ENCODE measurements around the gene LRFN2.

Gene LRFN2

GRCh38 chr6:40585651-40586269, 1.4 kb downstream of the LRFN2 start:
- peak; percentile 63 for DNase-seq

GRCh38 chr6:40585223-40585622, 1.9 kb downstream of the LRFN2 start:
- no peak for DNase-seq

GRCh38 chr6:40584741-40585140, 2.4 kb downstream of the LRFN2 start:
- DNase-seq, result no peak

DNA sequence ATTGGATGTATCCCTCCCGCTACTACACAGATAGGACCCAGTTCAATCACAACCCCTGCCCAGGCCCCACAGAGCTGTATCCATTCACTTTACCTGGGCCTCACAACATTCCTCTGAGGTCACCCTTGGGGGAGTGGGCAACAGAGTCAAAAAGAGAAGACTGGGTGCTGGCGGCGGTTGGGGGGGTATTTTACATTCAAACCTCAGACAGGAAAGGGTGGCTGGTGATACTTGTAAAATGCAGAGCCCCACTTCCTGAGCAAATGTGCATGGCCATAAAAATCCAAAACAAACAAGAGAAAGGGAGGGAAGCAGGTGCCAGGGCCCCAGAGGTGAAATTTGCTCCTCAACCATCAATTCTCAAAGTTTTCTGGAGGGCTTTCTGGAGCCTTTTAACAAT, 3.5 kb downstream of the LRFN2 start:
- no peak for DNase-seq

GRCh38 chr6:40582892-40583291, 4.3 kb downstream of the LRFN2 start:
- DNase-seq, result no peak

GRCh38 chr6:40579101-40579500, 8.1 kb downstream of the LRFN2 start:
- no peak for DNase-seq

DNA sequence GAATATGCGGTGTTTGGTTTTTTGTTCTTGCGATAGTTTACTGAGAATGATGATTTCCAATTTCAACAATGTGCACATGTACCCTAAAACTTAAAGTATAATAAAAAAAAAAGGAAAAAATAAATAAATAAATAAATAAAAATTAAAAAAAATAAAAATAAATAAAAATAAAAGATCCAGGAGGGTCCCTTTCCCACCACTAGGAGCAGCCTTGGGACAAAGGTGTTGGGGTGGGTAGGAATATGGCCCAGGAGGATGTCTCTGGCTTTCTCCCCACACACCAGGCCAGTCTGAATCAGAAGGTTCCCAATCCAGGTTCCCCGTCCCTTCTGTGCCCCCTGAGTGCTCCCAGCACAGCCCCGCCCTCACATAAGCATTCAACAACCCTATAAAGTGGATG, 9.5 kb downstream of the LRFN2 start:
- no peak for DNase-seq

GRCh38 chr6:40573221-40573620, 13.9 kb downstream of the LRFN2 start:
- no peak for DNase-seq

DNA sequence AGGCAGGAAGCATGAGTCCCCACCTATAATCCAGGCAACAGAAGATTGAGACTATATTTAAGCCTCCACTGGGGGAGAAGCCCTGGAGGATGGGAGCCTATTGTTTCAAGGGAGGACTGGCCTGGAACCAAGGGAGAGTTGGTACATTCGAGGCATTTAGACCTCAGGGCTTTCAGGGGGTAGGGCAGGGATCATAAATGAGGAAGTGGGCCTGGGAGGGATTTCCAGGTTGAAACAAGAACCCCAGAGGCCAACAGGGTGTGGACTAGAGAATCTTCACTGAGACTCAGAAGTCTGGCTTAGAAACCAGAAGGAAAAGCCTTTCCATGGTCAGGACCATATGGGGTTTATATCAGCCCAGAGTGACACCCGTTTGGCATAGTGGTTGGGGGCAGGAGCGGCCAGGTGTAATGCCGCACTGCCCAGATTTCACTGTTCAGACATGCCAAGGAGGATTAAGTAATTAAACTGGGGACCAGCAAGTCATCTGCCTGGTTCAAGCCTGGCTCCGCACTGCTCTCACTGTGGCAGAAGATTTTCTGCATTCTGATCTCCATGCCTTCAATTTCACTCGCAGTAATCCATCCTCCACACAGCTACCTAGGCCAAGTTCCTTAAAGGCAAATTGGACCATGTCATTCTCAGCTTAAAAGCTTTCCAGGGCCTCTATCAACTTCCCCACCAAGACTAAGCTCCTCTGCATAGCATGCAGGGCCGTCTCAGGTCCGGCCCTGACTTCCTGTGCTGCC, 17.8 kb downstream of the LRFN2 start:
- no peak for DNase-seq

DNA sequence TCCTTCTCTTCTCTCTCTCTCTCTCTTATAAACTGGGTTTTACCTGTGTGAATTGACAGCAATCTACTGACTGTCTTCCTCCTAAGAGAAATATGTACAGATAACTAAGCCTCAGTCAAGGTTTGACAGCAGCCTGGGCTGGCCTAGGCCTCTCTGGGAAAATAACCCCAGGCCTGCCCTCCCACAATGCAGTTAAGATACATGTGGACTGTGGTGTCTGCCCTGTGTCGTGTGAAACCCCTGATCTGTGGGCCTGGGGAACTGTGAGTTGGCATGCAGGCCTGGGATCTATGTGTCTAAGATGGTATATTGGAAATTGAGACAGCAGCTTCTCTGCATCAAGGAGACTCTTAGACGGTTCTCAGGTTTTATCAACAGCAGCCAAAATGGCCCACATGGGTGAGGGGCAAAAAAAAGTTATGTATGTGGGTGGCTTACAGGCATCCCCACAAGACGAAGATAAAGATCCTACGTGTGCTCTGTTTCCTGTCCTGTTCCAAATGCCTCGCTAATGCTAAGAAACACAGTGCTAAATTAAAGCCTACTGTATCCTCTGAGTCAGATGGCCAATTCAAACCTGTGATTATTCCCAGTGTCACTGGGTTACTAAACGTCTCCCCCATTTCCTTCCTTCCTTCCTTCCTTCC, 19.0 kb downstream of the LRFN2 start:
- DNase-seq, result no peak

DNA sequence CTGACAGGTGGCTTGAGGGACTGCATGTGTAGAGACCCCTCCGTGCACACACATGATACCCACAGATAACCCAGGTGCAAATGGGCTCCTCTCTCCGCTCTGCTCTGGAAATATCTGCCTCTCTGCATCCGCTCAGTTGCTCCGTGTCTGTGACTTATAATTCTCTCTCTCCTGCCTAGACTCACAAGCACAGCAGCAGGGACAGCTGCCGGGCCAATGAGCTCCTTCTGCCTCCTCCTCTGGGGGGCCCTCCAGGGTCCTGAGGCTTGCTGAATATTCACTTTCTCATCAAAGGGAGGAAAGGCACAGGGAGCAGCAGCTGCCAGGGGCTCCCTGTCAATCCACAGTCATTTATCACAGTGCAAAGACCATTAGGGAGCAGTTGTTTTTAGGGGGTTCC, 24.1 kb downstream of the LRFN2 start:
- DNase-seq, result no peak

DNA sequence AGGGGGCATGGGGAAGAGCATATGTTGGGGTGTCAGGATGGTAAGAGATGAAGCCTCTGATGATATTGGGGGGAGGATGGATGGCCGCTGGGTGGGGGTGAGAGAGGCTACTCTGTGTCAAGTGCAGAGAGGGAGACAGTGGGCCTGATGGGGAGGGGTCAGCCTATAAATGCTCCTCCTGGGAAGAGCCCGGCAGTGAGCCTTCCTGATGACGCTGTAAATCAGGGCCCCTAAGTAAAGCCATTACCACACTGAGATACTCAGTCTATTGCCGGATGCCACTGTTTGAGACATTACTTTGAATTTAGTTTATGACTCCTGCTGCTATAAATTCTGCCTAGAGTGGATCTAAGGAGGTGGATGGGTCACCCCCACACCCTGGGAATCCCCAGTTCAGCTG, 28.1 kb downstream of the LRFN2 start:
- no peak for DNase-seq

DNA sequence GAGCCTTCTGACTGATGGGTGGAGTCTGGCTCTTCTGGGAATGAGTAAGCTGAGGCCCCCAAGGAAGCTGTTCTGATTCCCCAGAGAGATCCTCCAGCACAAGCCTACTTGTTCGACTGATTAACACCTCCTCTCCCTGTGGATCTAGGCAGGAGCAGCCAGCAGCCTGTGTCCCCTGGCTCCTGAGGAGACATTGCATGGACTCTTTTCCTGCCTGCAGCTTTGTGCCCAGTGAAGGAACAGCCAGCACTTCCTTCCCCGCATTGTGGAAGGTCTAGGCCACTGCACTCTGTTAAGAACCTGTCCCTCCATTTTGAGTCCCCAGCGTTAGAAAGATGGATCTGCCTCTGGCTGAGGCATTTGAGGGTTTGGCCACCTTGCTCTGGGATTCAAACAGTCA, 29.1 kb downstream of the LRFN2 start:
- DNase-seq, result no peak

DNA sequence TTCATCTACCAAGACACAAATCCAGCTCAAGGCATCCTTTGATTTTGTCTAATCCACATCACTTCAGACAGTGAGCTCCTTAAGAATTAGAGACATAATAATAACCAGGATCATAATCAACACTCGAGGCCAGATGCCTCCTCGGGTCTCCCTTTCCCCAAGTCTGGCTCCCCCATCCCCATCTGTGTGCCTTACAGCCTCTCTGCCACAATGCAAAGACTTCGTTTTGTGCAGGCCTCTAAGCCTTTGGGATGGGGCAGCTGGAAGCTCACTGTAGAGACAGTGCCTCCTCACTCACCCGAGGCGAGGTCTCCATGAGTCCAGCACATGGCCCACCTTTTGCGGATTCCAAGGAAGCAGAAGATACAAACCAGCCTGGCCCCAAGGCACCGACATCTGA, 30.3 kb downstream of the LRFN2 start:
- no peak for DNase-seq

DNA sequence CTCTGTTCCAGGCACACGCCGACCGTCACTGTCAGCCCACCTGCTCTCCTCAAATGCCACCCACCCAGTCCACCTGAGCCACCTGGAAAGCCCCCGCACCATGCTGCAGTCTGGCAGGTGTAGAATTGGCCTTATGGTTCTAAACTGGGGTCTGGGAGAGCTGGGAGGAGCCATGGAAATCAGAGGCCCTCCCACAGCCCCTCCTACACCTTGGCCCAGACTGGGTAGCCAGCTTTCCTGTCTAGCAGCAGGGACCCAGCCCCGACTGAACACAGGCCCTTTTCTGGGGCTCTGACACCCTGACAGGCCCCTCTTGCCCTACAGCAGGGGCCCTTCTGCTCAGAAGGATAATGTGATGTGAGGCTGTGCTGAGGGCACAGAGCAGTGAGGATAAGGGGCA, 31.1 kb downstream of the LRFN2 start:
- no peak for DNase-seq

- DNase-seq, result no peak
These were observed 32.1 kb downstream of the LRFN2 start for GRCh38 chr6:40555092-40555491.

- no peak for DNase-seq
These were observed 34.2 kb downstream of the LRFN2 start for GRCh38 chr6:40552941-40553340.

DNA sequence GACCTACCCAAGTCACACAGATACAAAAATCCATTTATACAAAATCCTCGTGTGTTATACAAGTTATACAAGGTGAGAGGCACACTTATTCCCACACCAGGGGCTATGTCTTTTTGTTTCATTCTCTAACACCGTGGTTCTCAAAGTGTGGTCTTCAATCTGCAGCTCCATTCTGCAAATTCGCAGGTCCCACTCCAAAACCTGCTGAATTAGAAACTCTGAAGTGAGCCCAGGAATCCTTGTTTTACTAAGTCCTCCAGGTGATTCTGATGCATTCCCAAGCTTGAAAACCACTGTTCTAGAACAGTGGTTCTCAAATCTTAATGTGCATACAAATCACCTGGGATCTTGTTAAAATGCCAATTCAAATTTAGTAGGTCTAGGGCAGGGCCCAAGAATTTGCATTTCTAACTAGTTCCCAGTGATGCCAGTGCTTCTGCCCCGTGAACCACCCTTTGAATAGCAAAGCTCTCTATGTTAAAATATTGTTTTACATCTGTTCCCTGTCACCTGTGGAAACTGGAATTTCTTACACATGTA, 35.1 kb downstream of the LRFN2 start:
- no peak for DNase-seq

DNA sequence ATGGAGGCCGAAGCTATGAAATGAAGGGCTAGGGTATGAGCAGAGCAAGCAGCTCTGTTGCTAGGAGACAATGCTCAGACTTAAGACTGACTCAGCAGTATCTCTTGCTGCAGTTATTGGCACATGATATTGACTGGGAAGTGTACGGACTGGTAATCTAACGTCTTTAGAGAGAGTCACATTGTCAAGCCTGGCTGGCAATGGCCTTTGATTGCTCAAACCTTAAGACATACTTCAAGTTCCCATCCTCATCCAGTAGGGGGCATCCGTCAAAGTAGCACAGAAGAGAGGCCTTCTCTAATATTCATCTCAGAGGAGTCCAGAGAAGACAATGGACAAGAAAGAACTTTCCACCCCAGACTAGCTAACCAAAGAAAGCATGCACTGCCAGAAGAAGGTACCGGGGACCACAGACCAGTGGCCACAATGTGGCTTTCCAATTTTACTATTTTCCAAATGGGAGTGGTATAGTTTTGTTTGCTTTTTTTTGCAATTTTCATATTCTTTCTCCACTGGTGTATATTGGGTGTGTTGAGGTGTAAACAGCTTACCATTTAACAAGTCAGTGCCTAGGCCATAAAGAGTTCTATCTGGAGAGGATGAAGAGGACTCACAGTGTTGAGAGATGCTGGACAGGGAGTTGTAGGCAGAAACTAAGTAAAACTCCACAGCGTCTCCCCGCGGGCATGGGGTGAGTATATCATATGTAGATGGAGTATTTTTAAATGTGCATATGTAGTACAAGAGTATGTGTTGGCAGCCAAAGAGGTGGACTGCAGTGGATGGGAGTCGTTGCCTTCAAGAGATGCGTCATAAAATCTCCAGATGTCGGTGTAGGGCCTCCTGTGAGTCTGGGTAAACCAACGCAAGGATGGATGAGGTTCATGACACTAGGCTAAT, 36.7 kb downstream of the LRFN2 start:
- no peak for DNase-seq

GRCh38 chr6:40545954-40546353, 41.2 kb downstream of the LRFN2 start:
- no peak for DNase-seq

DNA sequence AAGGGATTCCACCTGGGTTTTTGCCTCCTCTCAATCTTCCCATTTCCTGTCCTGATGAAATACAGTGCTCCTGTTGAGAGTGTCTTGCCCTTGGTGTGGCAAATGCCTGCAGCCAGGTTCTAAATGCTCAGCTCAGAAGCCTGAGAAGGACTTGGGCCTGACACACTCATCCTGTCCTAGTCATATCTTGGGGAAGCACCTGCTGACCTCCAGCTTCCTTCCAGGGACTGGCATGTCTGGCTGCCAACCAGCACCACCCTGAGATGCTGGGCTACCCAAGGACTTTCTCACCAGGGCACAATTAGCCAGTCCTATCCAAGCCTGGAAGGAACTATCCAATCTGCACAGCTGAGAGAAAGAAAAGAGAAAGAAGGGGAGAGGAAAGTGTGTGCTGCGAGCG, 43.4 kb downstream of the LRFN2 start:
- DNase-seq, result no peak

DNA sequence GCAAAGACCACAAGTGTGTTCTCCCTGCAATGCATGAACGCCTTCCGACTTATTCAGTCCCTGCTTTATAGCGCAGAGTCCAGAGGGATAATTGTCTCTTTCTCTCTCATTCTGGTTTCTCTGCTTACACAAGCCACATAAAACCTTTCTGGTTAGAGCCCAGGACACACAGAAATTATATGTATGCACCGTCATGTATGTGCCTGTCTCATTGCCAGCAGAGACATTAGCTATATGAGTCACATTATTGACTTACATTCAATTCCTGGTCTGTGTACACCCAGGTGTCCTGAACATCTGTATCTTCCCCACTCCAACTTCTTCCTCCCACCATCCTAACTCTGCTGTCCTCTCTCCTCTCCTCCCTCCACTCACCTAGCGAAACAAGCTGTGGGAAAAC, 44.0 kb downstream of the LRFN2 start:
- DNase-seq, result no peak

GRCh38 chr6:40542175-40542764, 44.9 kb downstream of the LRFN2 start:
- DNase-seq, result no peak
